Skeletal muscle tissue (tissue), 4 donors: ENCODE results near the gene FARS2. TPM values are rescaled to one million over a fixed set of nuclear protein-coding genes. Genes with fewer than 3 reads are reported as not detected.

ENCODE experiments used
- H3K27ac ChIP-seq: one replicate; pipeline ENCODE4 v1.7.0; 2013; ENCODE audit warnings: mild to moderate bottlenecking, low read depth, low read length, inconsistent platforms
- H3K27me3 ChIP-seq, 3 donors: one replicate each; pipeline ENCODE4 v1.7.0; 2013; ENCODE audit warnings: low read length in 3 of 3; ENCODE audit not compliant: control insufficient read depth in 3 of 3, insufficient read depth in 3 of 3
- H3K36me3 ChIP-seq, 3 donors: one replicate each; pipeline ENCODE4 v1.7.0; 2013; ENCODE audit warnings: low read length in 3 of 3; ENCODE audit not compliant: control insufficient read depth in 3 of 3, insufficient read depth in 3 of 3
- H3K4me1 ChIP-seq, 3 donors: one replicate each; pipeline ENCODE4 v1.7.0; 2013; ENCODE audit warnings: low read length in 3 of 3, mild to moderate bottlenecking in 3 of 3; ENCODE audit not compliant: control insufficient read depth in 3 of 3, insufficient read depth in 3 of 3
- H3K4me3 ChIP-seq, 3 donors: one replicate each; pipeline ENCODE4 v1.7.0; 2013; ENCODE audit warnings: low read length in 3 of 3
- H3K9ac ChIP-seq, 3 donors: one replicate each; pipeline ENCODE4 v1.7.0; 2013; ENCODE audit warnings: low read length in 3 of 3, mild to moderate bottlenecking in 3 of 3, moderate library complexity in 2 of 3, low read depth in 1 of 3
- H3K9me3 ChIP-seq, 3 donors: one replicate each; pipeline ENCODE4 v1.7.0; 2013; ENCODE audit warnings: low read length in 3 of 3; ENCODE audit not compliant: control insufficient read depth in 3 of 3
- total RNA-seq: library from RNA; depleted of rRNA; stranded (reverse); fragments of >200 nt; gene quantifications from one replicate; pipeline ENCODE4 v1.2.3, GENCODE V29; 2014
- donor health status: Osteomylitis.

FARS2 gene
- total RNA-seq, 1 donor from 2014 or later: 27.7 TPM

- Histone ChIP-seq H3K9ac (no peak overlapping the region), H3K4me1 (peaks cover 0 to 5% (median 1%) of the 10 kb centered on the region in 3 donors), H3K36me3 (no peaks in the 10 kb centered on the region), H3K4me3 (no peak overlapping the region), H3K27ac (no peak overlapping the region), H3K27me3 (no peaks in the 10 kb centered on the region), H3K9me3 (no peaks in the 10 kb centered on the region)
Measured at GRCh38 chr6:5475779-5476178, 214.5 kb downstream of the FARS2 start.

GRCh38 chr6:5478380-5478779, 217.1 kb downstream of the FARS2 start:
- Histone ChIP-seq H3K9me3 (no peaks in the 10 kb centered on the region), H3K9ac (no peak overlapping the region), H3K27me3 (no peaks in the 10 kb centered on the region), H3K36me3 (no peaks in the 10 kb centered on the region), H3K4me1 (peaks cover 0 to 5% (median 5%) of the 10 kb centered on the region in 3 donors), H3K27ac (no peak overlapping the region), H3K4me3 (no peak overlapping the region)

GRCh38 chr6:5481033-5481432, 219.7 kb downstream of the FARS2 start:
- Histone ChIP-seq H3K4me3 (peak overlapping the region in 2 of 3 donors; percentile 14 to 28), H3K9ac (peak overlapping the region in 1 of 3 donors; percentile 26), H3K27ac (no peak overlapping the region), H3K27me3 (no peaks in the 10 kb centered on the region), H3K36me3 (no peaks in the 10 kb centered on the region), H3K9me3 (no peaks in the 10 kb centered on the region), H3K4me1 (peaks cover 0 to 5% (median 5%) of the 10 kb centered on the region in 3 donors)

GRCh38 chr6:5481750-5482149, 220.4 kb downstream of the FARS2 start:
- H3K27ac ChIP-seq: no peak overlapping the region
- H3K27me3 ChIP-seq: no peaks in the 10 kb centered on the region
- H3K4me3 ChIP-seq: no peak overlapping the region
- no peaks in the 10 kb centered on the region for H3K36me3 ChIP-seq
- H3K9ac ChIP-seq: no peak overlapping the region
- no peaks in the 10 kb centered on the region for H3K9me3 ChIP-seq
- peaks cover 0 to 5% (median 5%) of the 10 kb centered on the region in 3 donors for H3K4me1 ChIP-seq

- Histone ChIP-seq H3K27ac (no peak overlapping the region), H3K27me3 (no peaks in the 10 kb centered on the region), H3K36me3 (peaks cover 0 to 4% (median 0%) of the 10 kb centered on the region in 3 donors), H3K4me1 (peaks cover 0 to 5% (median 5%) of the 10 kb centered on the region in 3 donors), H3K9ac (no peak overlapping the region), H3K9me3 (no peaks in the 10 kb centered on the region), H3K4me3 (no peak overlapping the region)
Measured at GRCh38 chr6:5482619-5483018, 221.3 kb downstream of the FARS2 start.

- peaks cover 0 to 5% (median 5%) of the 10 kb centered on the region in 3 donors for H3K4me1 ChIP-seq
- H3K36me3 ChIP-seq: peaks cover 0 to 4% (median 0%) of the 10 kb centered on the region in 3 donors
Measured at GRCh38 chr6:5484692-5485091, 223.4 kb downstream of the FARS2 start.

GRCh38 chr6:5486214-5486613, 224.9 kb downstream of the FARS2 start:
- Histone ChIP-seq H3K4me3 (no peak overlapping the region), H3K27ac (no peak overlapping the region)

More at GRCh38 chr6:5484692-5485091, 223.4 kb downstream of the FARS2 start:
- no peak overlapping the region for H3K27ac ChIP-seq
- H3K27me3 ChIP-seq: no peaks in the 10 kb centered on the region
- no peaks in the 10 kb centered on the region for H3K9me3 ChIP-seq
- H3K4me3 ChIP-seq: no peak overlapping the region
- H3K9ac ChIP-seq: no peak overlapping the region

GRCh38 chr6:5490501-5491069, 229.3 kb downstream of the FARS2 start:
- H3K27me3 ChIP-seq: no peaks in the 10 kb centered on the region
- peaks cover 0 to 4% (median 0%) of the 10 kb centered on the region in 3 donors for H3K36me3 ChIP-seq
- H3K9ac ChIP-seq: no peak overlapping the region
- H3K27ac ChIP-seq: no peak overlapping the region
- no peak overlapping the region for H3K4me3 ChIP-seq
- no peaks in the 10 kb centered on the region for H3K9me3 ChIP-seq
- peaks cover 0 to 3% (median 2%) of the 10 kb centered on the region in 3 donors for H3K4me1 ChIP-seq

More at GRCh38 chr6:5486214-5486613, 224.9 kb downstream of the FARS2 start:
- Histone ChIP-seq H3K9ac (no peak overlapping the region), H3K4me1 (no peaks in the 10 kb centered on the region), H3K27me3 (no peaks in the 10 kb centered on the region), H3K36me3 (peaks cover 0 to 4% (median 0%) of the 10 kb centered on the region in 3 donors), H3K9me3 (no peaks in the 10 kb centered on the region)

- no peaks in the 10 kb centered on the region for H3K27me3 ChIP-seq
Measured at GRCh38 chr6:5492356-5492755, 231.0 kb downstream of the FARS2 start.

GRCh38 chr6:5493806-5494205, 232.5 kb downstream of the FARS2 start:
- no peaks in the 10 kb centered on the region for H3K36me3 ChIP-seq
- no peaks in the 10 kb centered on the region for H3K27me3 ChIP-seq
- H3K9me3 ChIP-seq: no peaks in the 10 kb centered on the region
- no peak overlapping the region for H3K4me3 ChIP-seq
- peaks cover 0 to 3% (median 2%) of the 10 kb centered on the region in 3 donors for H3K4me1 ChIP-seq
- no peak overlapping the region for H3K9ac ChIP-seq
- no peak overlapping the region for H3K27ac ChIP-seq

More at GRCh38 chr6:5492356-5492755, 231.0 kb downstream of the FARS2 start:
- H3K9ac ChIP-seq: no peak overlapping the region
- no peak overlapping the region for H3K4me3 ChIP-seq
- H3K4me1 ChIP-seq: peaks cover 0 to 3% (median 2%) of the 10 kb centered on the region in 3 donors
- H3K9me3 ChIP-seq: no peaks in the 10 kb centered on the region
- no peak overlapping the region for H3K27ac ChIP-seq
- peaks cover 0 to 2% (median 0%) of the 10 kb centered on the region in 3 donors for H3K36me3 ChIP-seq
